ENCODE measurements around the gene GLCCI1. TPM values are rescaled to one million over a fixed set of nuclear protein-coding genes. Genes with fewer than 3 reads are reported as not detected.

The GLCCI1 gene
- total RNA-seq: 4.9 and 5.8 TPM in 2 replicates

GRCh38 chr7:7968544-7969305, at the start of gene GLCCI1:
GLCCI1 (plus strand) TSS chr7:7968796; CDS start chr7:7969351, 555 bp downstream.

All from hair follicle dermal papilla cell (primary cell).